Neural progenitor cell (in vitro differentiated cells): ENCODE results near the gene SLC35F4.

Experiments used
- CTCF ChIP-seq: fragments of 200-600 bp; sonication (generic); IDR thresholded peaks from 2 replicates; pipeline ENCODE4 v1.5.1; 2017; ENCODE audit warnings: antibody characterized with exemption, mild to moderate bottlenecking
- EZH2phosphoT487 ChIP-seq: fragments of 200-600 bp; sonication (generic); IDR thresholded peaks from 2 replicates; pipeline ENCODE4 v1.6.1; 2017; ENCODE audit warnings: antibody characterized with exemption

GRCh38 chr14:57611555-57612075 is 254.3 kb downstream of the SLC35F4 start:
- TF ChIP-seq CTCF (no peak), EZH2phosphoT487 (no peak)
